Testis (tissue), 3 donors: Measurements from ENCODE around the gene HOXA6. TPM values are rescaled to one million over a fixed set of nuclear protein-coding genes. Genes with fewer than 3 reads are reported as not detected.

ENCODE experiments used
- DNase-seq: peaks from one replicate; pipeline ENCODE4 v3.0.0-alpha.2; 2019
- H3K27ac ChIP-seq, 2 donors: fragments of 200-600 bp; sonication (generic); one replicate each; pipeline ENCODE4 v1.5.1; 2019
- H3K27me3 ChIP-seq: fragments of 200-600 bp; sonication (generic); one replicate; pipeline ENCODE4 v1.5.1; 2019
- H3K36me3 ChIP-seq: fragments of 200-600 bp; sonication (generic); one replicate; pipeline ENCODE4 v1.5.1; 2017; ENCODE audit warnings: low read depth; ENCODE audit errors: missing control alignments
- H3K4me1 ChIP-seq: fragments of 200-600 bp; sonication (generic); one replicate; pipeline ENCODE4 v1.5.1; 2019
- H3K4me3 ChIP-seq, 2 donors: fragments of 200-600 bp; sonication (generic); one replicate each; pipeline ENCODE4 v1.5.1; 2017 to 2019
- H3K9me3 ChIP-seq: fragments of 200-600 bp; sonication (generic); one replicate; pipeline ENCODE4 v1.5.1; 2017
- CTCF ChIP-seq, 3 experiments: fragments of 450-650 bp in 2 of 3; fragments of 200-600 bp in 1 of 3; sonication (generic) in 1 of 3; IDR thresholded peaks; one replicate each; pipeline ENCODE4 v1.5.1; 2016 to 2019; ENCODE audit warnings: antibody characterized with exemption in 3 of 3, mild to moderate bottlenecking in 2 of 3, moderate library complexity in 1 of 3
- POLR2A ChIP-seq: fragments of 450-650 bp; IDR thresholded peaks from one replicate; pipeline ENCODE4 v1.6.1; 2017; ENCODE audit warnings: antibody characterized with exemption, mild to moderate bottlenecking, moderate library complexity
- whole genome bisulfite sequencing, 2 donors: methylation state at CpG; one replicate each; pipeline ENCODE4 v1.1.5; 2018; 5-methylcytosine and 5-hydroxymethylcytosine counted together
- intact Hi-C: fragments of 100-400 bp; cut with DNase I; formaldehyde crosslinking; loops from one replicate; pipeline ENCODE4 v1.15.1; 2023; ENCODE audit warnings: low total_unique reads
- polyA plus RNA-seq: library from polyadenylated mRNA; stranded (reverse); fragments of 350-450 nt; fragmentation: Illumina TruSeq; extraction: RNeasy Lipid Tissue Mini Kit (QIAGEN cat#74804); gene quantifications from one replicate; pipeline ENCODE4 v1.2.3, GENCODE V29; 2014; ENCODE audit warnings: low read depth, low replicate concordance; ENCODE audit not compliant: insufficient read depth
- total RNA-seq, 2 donors: library from RNA; depleted of rRNA; stranded (reverse); fragments of >200 nt; gene quantifications; one replicate each; pipeline ENCODE4 v1.2.3, GENCODE V29; 2016

The HOXA6 gene
- total and polyA plus RNA-seq, 3 donors from 2014 or later = 0.37 TPM; not detected in 2

GRCh38 chr7:27186668-27187474 is 39.3 kb upstream of the HOXA6 start:
- TF ChIP-seq POLR2A (no peak), CTCF (IDR thresholded peaks at IDR 0.05) (no peak)
- Histone ChIP-seq H3K4me1 (peaks cover 7% of the 10 kb centered on the region), H3K27ac (no peak overlapping the region), H3K4me3 (no peak overlapping the region), H3K27me3 (peaks cover 8% of the 10 kb centered on the region), H3K36me3 (no peaks in the 10 kb centered on the region), H3K9me3 (no peaks in the 10 kb centered on the region)
- DNase-seq = no peak
- intact Hi-C loops = no loop called here
- 38% methylated on average over 4 of the region's 4 CpGs for WGBS, 2 donors

GRCh38 chr7:27185854-27186667 is 38.5 kb upstream of the HOXA6 start:
- no peaks in the 10 kb centered on the region for H3K36me3 ChIP-seq
- no peak overlapping the region for H3K27ac ChIP-seq
- TF ChIP-seq CTCF (IDR thresholded peaks at IDR 0.05) (no peak), POLR2A (no peak)
- H3K4me1 ChIP-seq = peaks cover 7% of the 10 kb centered on the region
- intact Hi-C loops = no loop called here
- H3K27me3 ChIP-seq = peaks cover 8% of the 10 kb centered on the region
- H3K9me3 ChIP-seq = no peaks in the 10 kb centered on the region
- 8 to 9% methylated on average over 17 to 24 of the region's 24 CpGs for WGBS, 2 donors
- H3K4me3 ChIP-seq = no peak overlapping the region
- DNase-seq = peak; percentile 6

- Histone ChIP-seq H3K4me1 (peaks cover 7% of the 10 kb centered on the region), H3K36me3 (no peaks in the 10 kb centered on the region), H3K9me3 (no peaks in the 10 kb centered on the region), H3K4me3 (peak within 1 kb of the TSS in 1 of 2 donors; percentile 13), H3K27ac (no peak within 1 kb of the TSS), H3K27me3 (peaks cover 8% of the 10 kb centered on the region)
- TF ChIP-seq POLR2A (no peak), CTCF (IDR thresholded peaks at IDR 0.05) (no peak)
- intact Hi-C loops = no loop called here
- 6 to 8% methylated on average over 32 to 38 of the region's 43 CpGs for WGBS, 2 donors
- peak; percentile 13 for DNase-seq
Measured at GRCh38 chr7:27185013-27185853, 37.7 kb upstream of the HOXA6 start, which contains the start of gene HOXA11. TSS of gene HOXA11 (minus strand) at chr7:27185232. CDS start at chr7:27185144, 88 bp downstream.

- no peaks in the 10 kb centered on the region for H3K9me3 ChIP-seq
- H3K4me1 ChIP-seq = peaks cover 7% of the 10 kb centered on the region
- 3% methylated on average over 31 to 72 of the region's 72 CpGs for WGBS, 2 donors
- H3K36me3 ChIP-seq = no peaks in the 10 kb centered on the region
- no peak overlapping the region for H3K27ac ChIP-seq
- intact Hi-C loops = no loop called here
- peak overlapping the region in 1 of 2 donors; percentile 13 for H3K4me3 ChIP-seq
- peaks cover 8% of the 10 kb centered on the region for H3K27me3 ChIP-seq
- DNase-seq = peak; percentile 28
- no peak for TF ChIP-seq CTCF (IDR thresholded peaks at IDR 0.05)
- TF ChIP-seq POLR2A = no peak
Measured at GRCh38 chr7:27184337-27185012, 36.9 kb upstream of the HOXA6 start.
